GM18498 (cell line): Measurements from ENCODE around the gene LRP11.
"Not testable (repeated sequence)": the region's sequence is repeated elsewhere in the genome, so short reads cannot be mapped to it uniquely, and the experiment has no call there.

Experiments used
- ATAC-seq: cut with Tn5 transposase; IDR thresholded peaks from one replicate; pipeline ENCODE4 v1.9.1; 2021; ENCODE audit warnings: mild to moderate bottlenecking, moderate library complexity; ENCODE audit not compliant: unreplicated experiment

LRP11 gene

GRCh38 chr6:149851461-149852110 lies 12.6 kb downstream of the LRP11 start:
- ATAC-seq = no peak

GRCh38 chr6:149848343-149848742 lies 15.8 kb downstream of the LRP11 start:
- not testable (repeated sequence) for ATAC-seq

DNA sequence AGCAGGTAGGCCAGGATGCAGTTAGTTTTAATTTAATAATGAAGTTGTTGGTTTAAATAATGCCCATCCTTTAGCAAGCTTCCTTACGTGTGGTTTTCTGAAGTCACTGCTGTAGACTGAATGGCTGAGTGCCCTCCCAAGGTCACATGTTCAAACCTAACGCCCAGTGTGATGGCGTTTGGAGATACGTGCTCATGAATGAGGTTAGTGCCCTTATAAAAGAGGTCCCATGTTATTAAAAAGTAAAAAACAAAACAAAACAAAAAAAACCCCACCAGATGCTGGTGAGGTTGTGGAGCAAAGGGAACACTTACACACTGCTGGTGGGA lies 16.3 kb downstream of the LRP11 start:
- no peak for ATAC-seq

DNA sequence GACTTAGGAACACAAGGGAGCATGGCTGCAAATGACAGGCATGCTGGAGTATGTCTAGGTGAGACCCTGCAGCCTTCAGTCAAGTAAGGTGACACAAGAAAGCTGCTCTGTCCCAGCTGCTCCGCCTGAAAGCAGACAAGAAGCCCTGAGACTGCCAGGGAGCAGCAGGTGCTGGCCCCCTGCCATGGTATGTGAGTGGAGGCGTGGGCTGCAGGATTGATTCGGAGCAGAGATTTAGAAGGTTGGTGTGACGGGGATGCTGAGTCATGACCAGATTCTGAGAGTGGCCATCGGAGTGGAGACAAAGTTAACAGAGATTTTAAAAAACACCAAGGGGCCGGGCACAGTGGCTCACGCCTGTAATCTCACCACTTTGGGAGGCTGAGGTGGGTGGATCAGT lies 17.8 kb downstream of the LRP11 start:
- no peak for ATAC-seq

- ATAC-seq = no peak
Measured at GRCh38 chr6:149845549-149845948, 18.6 kb downstream of the LRP11 start.

GRCh38 chr6:149844480-149844879 lies 19.7 kb downstream of the LRP11 start:
- ATAC-seq = no peak

DNA sequence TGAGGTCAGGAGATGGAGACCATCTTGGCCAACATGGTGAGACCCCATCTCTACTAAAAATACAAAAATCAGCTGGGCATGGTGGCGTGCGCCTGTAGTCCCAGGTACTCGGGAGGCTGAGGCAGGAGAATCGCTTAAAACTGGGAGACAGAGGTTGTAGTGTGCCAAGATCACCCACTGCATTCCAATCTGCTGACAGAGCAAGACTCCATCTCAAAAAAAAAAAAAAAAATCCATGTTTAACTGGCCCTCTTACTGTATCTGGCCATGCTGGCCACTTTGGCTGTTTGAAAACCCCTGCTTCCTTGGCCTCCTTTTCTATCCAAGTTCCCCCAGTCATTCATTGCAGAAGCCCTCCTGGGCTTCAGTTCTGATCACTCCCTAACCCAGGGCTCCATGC lies 20.1 kb downstream of the LRP11 start:
- ATAC-seq = not testable (repeated sequence)

- ATAC-seq = no peak
Measured at GRCh38 chr6:149843051-149843633, 21.0 kb downstream of the LRP11 start.

GRCh38 chr6:149842331-149842730 lies 21.8 kb downstream of the LRP11 start:
- no peak for ATAC-seq

GRCh38 chr6:149840345-149841075 lies 23.6 kb downstream of the LRP11 start:
- no peak for ATAC-seq

DNA sequence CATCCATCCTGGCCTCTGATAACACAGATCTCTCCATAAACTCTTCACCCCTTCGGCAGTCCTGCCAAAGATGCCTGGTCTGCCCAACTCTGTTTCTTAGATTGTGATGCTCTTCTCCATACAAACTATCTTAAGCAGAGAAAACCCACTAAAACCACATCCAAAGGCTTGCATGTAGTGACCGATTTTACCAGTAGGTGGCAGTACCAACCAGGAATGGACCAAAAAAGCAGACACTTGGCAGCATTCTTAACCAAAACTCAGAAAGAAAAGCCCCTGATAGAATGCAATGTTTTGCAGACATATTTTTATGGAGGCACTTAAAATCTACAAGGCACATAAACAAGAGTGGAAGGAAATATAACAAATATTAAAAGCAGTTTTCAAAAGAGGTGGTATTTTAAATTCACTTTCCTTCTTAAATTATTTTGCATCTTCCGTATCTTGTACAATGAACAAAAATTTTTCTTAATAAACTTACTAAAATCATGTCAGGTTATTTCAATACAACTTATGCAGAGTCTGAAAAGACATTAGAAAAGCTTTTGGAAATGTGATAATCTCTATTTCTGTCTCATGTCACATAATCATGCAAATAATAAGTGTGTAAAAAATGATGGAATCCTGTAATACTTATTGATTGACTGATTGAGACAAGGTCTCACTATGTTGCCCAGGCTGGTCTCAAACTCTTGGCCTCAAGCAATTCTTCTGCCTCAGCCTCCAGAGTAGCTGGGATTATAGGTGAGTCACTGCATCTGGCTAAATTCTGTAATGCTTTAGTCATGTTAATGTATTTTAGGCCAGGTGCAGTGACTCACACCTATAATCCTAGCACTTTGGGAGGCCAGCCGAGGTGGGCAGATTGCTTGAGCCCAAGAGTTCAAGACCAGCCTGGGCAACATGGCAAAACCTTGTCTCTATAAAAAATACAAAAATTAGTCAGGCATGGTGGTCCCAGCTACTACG lies 29.4 kb downstream of the LRP11 start:
- no peak for ATAC-seq

- no peak for ATAC-seq
Measured at GRCh38 chr6:149833651-149834050, 30.5 kb downstream of the LRP11 start.

DNA sequence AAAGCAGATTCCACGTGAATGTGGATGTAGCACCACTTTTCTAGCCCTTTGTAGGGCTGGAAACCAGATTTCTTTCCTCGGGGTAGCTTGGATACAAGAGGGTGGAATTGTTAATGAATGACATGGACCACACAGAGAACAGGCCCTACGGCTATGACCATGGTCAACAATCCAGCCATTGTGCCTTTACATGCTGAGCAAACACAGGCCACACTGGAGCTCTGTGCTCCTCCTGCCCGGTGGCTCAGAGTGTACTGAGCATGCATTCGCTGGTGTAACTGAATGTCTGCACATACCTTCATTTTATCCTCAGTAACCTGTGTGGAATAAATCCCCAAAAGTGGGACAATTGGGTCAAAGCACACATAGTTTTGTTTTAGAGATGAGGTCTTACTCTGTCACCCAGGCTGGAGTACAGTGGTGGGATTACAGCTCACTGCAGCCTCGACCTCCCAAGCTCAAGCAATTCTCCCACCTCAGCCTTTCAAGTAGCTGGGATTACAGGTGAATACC lies 32.8 kb downstream of the LRP11 start:
- no peak for ATAC-seq

GRCh38 chr6:149830731-149831307 lies 33.3 kb downstream of the LRP11 start:
- ATAC-seq = no peak

DNA sequence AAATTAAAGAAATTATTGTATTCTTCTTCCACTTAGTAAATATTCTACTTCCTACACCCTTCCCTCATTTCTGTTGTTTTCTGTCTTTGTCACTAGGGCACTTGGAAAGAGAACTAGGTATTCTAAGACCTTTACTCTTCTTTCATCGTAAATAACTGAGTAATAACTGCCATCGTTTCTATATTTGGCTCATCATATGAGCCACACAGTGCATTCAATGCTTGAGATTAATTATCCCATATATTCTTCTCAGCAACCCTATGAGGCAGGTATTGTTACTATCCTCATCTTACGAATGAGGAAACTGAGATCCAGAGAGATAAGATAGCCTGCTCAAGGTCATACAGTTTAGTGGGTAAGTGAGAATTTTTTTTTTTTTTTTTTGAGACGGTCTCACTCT lies 38.9 kb downstream of the LRP11 start:
- no peak for ATAC-seq

DNA sequence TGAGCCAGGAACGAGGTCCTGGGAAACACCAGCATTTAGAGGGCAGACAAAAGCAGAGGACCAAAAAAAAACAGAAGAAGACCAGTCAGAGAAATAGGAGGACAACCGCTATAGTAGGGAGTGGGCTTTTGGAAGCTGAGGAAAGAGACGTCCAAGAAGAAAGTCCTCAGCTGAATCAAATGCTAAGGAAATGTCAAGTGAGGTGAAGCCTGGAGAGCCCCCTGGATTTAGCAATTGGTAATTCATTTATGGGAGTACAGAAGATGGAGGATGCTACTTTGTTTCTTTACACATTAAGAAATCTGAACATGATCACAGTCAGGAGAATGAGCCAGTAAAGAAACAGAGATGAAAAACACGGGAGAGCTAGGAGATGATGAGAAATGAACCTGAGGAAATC lies 41.1 kb downstream of the LRP11 start:
- no peak for ATAC-seq

GRCh38 chr6:149821492-149821891 lies 42.7 kb downstream of the LRP11 start:
- ATAC-seq = no peak

DNA sequence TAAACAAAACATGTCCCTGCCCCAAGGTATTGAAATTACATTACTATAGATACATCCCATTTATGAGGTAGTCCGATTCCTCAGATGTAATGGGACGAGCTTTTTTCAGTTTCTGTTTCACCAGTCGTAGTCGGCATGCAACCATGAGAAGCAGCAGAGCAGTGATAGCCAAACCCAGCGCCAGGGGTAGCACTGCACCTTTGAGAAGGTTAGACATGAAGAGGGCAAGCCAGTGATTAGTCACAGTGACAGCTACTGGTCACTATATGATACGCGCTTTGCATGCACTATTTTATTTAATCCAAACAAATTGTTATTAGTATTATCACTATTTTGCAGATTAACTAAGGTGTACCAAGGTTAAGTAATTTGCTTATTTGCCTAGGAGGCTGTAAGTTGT lies 43.7 kb downstream of the LRP11 start:
- ATAC-seq = no peak

DNA sequence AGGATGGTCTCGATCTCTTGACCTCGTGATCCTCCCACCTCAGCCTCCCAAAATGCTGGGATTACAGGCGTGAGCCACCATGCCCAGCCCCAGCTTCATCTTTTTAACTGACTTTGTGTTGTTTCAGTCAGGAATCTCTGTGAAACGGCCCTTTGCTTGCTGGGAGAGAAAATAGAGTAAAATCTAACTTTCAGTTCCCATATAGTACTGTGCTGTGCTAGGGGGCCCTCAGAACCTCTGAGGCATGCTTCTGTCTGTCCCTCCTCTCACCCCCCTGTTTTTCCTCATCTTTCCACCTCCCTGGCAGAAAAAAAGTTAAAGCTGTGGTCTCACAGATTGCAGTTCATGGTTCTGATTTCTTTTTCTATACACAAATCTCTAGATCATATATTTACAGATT lies 48.4 kb downstream of the LRP11 start:
- peak; percentile 84 for ATAC-seq

DNA sequence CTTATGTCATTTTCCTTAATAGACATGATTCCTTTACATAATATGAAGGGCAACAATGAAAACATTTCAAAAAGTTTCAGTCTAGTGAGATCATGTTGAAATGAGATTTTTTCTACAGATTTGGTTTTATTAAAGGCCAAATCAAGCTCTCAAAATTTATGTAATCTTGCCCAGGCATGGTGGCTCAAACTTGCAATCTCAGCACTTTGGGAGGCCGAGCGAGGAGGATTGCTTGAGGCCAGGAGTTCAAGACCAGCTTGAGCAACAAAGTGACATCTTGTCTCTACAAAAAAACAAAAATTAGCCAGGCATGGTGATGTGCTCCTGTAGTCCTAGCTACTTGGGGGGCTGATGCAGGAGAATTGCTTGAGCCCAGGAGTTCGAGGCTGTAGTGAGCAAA lies 50.8 kb downstream of the LRP11 start:
- no peak for ATAC-seq

- ATAC-seq = no peak
Measured at GRCh38 chr6:149809798-149810197, 54.4 kb downstream of the LRP11 start.
